ENCODE data around the gene TLE5. TPM values are rescaled to one million over a fixed set of nuclear protein-coding genes. Genes with fewer than 3 reads are reported as not detected.

The TLE5 gene
- 437 TPM for polyA plus RNA-seq (2012; ENCODE audit: insufficient read length, low read depth)

- TF ChIP-seq SIN3A (IDR thresholded peaks at IDR 0.05; ENCODE audit: borderline replicate concordance, insufficient read depth, low read length): no peak
- 0 out of 2 replicates have a peak, but pooled peaks have one; percentile 22 for TF ChIP-seq TAF1 (IDR thresholded peaks at IDR 0.05; ENCODE audit: borderline replicate concordance, insufficient read depth, low read length)
Measured at GRCh38 chr19:3062165-3063105, at the start of gene TLE5. TLE5 (minus strand) TSS chr19:3062495; CDS start chr19:3062200, 295 bp downstream.

DNA sequence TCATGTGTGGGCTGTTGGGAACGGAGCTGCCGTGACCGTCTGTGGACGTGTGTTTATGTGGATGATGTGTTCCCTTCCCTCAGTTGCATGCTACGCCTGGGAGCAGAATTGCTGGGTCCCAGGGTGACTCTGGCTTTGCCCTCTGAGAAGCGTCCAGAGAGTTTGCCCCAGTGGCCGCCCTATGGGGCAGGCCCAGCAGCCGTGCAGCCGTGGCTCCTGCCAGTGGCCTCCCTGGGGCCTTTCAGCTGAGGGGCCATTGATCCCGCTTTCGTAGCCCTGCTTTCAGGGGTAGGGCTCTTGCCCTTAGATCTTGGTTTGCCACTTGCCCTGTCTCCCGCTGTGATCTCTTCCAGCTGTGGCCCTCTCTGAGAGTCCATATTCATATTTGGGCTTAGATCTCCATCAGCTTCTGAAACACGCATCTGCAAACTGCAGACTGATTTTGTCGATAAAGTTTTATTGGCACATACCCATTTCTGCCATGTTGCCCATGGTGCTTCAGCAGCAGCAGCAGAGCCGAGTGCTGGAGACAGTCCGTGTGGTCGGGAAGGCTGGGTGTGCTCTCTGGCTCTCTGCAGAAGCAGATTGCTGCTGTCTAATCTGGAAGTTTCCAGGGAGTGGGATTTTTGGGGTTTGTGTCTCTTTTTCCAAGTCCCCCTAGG lies 49.4 kb upstream of the TLE5 start:
- TF ChIP-seq SIN3A (IDR thresholded peaks at IDR 0.05; ENCODE audit: borderline replicate concordance, insufficient read depth, low read length): no peak

GRCh38 chr19:3110126-3110825 lies 48.0 kb upstream of the TLE5 start:
- TF ChIP-seq, protein P1, sequence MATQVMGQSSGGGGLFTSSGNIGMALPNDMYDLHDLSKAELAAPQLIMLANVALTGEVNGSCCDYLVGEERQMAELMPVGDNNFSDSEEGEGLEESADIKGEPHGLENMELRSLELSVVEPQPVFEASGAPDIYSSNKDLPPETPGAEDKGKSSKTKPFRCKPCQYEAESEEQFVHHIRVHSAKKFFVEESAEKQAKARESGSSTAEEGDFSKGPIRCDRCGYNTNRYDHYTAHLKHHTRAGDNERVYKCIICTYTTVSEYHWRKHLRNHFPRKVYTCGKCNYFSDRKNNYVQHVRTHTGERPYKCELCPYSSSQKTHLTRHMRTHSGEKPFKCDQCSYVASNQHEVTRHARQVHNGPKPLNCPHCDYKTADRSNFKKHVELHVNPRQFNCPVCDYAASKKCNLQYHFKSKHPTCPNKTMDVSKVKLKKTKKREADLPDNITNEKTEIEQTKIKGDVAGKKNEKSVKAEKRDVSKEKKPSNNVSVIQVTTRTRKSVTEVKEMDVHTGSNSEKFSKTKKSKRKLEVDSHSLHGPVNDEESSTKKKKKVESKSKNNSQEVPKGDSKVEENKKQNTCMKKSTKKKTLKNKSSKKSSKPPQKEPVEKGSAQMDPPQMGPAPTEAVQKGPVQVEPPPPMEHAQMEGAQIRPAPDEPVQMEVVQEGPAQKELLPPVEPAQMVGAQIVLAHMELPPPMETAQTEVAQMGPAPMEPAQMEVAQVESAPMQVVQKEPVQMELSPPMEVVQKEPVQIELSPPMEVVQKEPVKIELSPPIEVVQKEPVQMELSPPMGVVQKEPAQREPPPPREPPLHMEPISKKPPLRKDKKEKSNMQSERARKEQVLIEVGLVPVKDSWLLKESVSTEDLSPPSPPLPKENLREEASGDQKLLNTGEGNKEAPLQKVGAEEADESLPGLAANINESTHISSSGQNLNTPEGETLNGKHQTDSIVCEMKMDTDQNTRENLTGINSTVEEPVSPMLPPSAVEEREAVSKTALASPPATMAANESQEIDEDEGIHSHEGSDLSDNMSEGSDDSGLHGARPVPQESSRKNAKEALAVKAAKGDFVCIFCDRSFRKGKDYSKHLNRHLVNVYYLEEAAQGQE (IDR thresholded peaks at IDR 0.05; ENCODE audit: insufficient read depth in 1 of 2, low read depth in 2 of 2, low read length in 2 of 2): no peak
- TF ChIP-seq TAF1 (IDR thresholded peaks at IDR 0.05; ENCODE audit: borderline replicate concordance, insufficient read depth, low read length) (no peak), FOXP2 (optimal IDR thresholded peaks at IDR 0.05; ENCODE audit: borderline replicate concordance, extremely low read depth, extremely low read length, insufficient read depth) (no peak), POLR2AphosphoS5 (IDR thresholded peaks at IDR 0.05; ENCODE audit: low read depth, low read length) (no peak), SIN3A (IDR thresholded peaks at IDR 0.05; ENCODE audit: borderline replicate concordance, insufficient read depth, low read length) (no peak)

- no peak for TF ChIP-seq TAF1 (IDR thresholded peaks at IDR 0.05; ENCODE audit: borderline replicate concordance, insufficient read depth, low read length)
- TF ChIP-seq FOXP2 (optimal IDR thresholded peaks at IDR 0.05; ENCODE audit: borderline replicate concordance, extremely low read depth, extremely low read length, insufficient read depth): no peak
- TF ChIP-seq POLR2AphosphoS5 (IDR thresholded peaks at IDR 0.05; ENCODE audit: low read depth, low read length): no peak
Measured at GRCh38 chr19:3109491-3109890, 47.2 kb upstream of the TLE5 start.

GRCh38 chr19:3108775-3109174 lies 46.5 kb upstream of the TLE5 start:
- TF ChIP-seq SIN3A (IDR thresholded peaks at IDR 0.05; ENCODE audit: borderline replicate concordance, insufficient read depth, low read length) (peak; percentile 38; the same call in 1 of the 2 replicates), POLR2AphosphoS5 (IDR thresholded peaks at IDR 0.05; ENCODE audit: low read depth, low read length) (no peak)

DNA sequence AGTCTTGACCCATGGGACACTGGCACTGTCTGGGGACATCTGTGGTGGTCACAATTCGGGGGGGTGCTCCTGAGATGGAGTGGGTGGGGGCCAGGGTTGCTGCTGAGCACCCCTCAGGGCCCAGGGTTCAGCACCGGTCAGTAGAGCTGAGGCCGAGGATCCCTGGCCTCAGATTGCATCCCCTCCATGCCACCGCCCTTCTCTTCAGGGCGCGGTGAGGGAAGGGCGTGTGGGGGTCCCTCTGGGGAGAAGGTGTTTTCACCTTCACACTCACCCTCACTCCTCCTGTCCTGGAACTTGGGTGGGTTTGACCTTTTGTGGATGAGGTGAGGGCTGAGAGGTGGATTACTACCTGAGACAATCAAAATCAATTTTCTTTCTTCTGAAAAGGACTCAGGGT lies 45.4 kb upstream of the TLE5 start:
- TF ChIP-seq SIN3A (IDR thresholded peaks at IDR 0.05; ENCODE audit: borderline replicate concordance, insufficient read depth, low read length): no peak
- TF ChIP-seq FOXP2 (optimal IDR thresholded peaks at IDR 0.05; ENCODE audit: borderline replicate concordance, extremely low read depth, extremely low read length, insufficient read depth): no peak
- TF ChIP-seq, protein P1 (IDR thresholded peaks at IDR 0.05; ENCODE audit: insufficient read depth in 1 of 2, low read depth in 2 of 2, low read length in 2 of 2): no peak
- no peak for TF ChIP-seq POLR2AphosphoS5 (IDR thresholded peaks at IDR 0.05; ENCODE audit: low read depth, low read length)
- TF ChIP-seq TAF1 (IDR thresholded peaks at IDR 0.05; ENCODE audit: borderline replicate concordance, insufficient read depth, low read length): no peak

GRCh38 chr19:3106509-3107141 lies 44.3 kb upstream of the TLE5 start:
- TF ChIP-seq FOXP2 (optimal IDR thresholded peaks at IDR 0.05; ENCODE audit: borderline replicate concordance, extremely low read depth, extremely low read length, insufficient read depth) (no peak), TAF1 (IDR thresholded peaks at IDR 0.05; ENCODE audit: borderline replicate concordance, insufficient read depth, low read length) (no peak), SIN3A (IDR thresholded peaks at IDR 0.05; ENCODE audit: borderline replicate concordance, insufficient read depth, low read length) (no peak), POLR2AphosphoS5 (IDR thresholded peaks at IDR 0.05; ENCODE audit: low read depth, low read length) (no peak)
- TF ChIP-seq, protein P1 (IDR thresholded peaks at IDR 0.05; ENCODE audit: insufficient read depth in 1 of 2, low read depth in 2 of 2, low read length in 2 of 2): no peak

Measured in PFSK-1 (cell line).